Measurements from ENCODE around the gene TMPRSS11B.
"Not testable (repeated sequence)": the region's sequence is repeated elsewhere in the genome, so short reads cannot be mapped to it uniquely, and the experiment has no call there.

Gene TMPRSS11B, protein sequence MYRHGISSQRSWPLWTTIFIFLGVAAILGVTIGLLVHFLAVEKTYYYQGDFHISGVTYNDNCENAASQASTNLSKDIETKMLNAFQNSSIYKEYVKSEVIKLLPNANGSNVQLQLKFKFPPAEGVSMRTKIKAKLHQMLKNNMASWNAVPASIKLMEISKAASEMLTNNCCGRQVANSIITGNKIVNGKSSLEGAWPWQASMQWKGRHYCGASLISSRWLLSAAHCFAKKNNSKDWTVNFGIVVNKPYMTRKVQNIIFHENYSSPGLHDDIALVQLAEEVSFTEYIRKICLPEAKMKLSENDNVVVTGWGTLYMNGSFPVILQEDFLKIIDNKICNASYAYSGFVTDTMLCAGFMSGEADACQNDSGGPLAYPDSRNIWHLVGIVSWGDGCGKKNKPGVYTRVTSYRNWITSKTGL

GRCh38 chr4:68245594-68245993 lies at the start of gene TMPRSS11B:
Gene TMPRSS11B (minus strand): TSS chr4:68245694. CDS start chr4:68245558, 136 bp downstream.
- DNase-seq = no peak

- DNase-seq = no peak
Observed at GRCh38 chr4:68291256-68291655, 45.8 kb upstream of the TMPRSS11B start.

GRCh38 chr4:68288393-68288740 lies 42.9 kb upstream of the TMPRSS11B start:
- DNase-seq = no peak

DNA sequence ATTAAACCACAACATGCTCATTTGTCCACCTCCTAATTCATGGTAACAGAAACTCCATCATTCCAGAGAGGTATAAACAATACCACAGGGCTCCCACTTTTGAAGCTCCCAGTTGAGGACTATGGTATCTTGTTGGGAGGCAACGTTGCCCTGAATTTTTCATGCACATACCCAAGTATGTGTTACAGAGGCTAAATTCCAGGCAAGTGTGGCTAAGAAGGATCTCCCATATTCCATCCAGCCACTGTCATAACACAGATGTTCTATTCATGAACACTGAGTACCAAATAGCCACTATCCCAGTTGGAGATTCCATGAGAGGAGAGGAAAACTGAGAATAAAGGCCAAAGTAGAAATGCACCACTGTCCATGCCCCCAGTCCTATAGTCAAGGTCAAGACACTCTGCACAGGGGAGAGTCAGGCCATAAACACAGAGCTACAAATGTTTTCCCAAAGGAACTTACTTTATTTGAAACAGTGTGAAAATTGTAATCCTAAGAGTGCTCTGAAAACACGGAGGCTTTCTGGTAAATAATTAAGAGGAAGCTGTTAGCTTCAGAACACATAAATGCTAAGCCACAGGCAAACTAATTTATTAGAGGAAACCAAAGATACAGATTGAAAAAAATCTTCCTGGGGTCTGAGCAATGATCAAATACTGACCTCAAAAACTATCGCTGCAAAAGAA lies 42.4 kb upstream of the TMPRSS11B start:
- no peak for DNase-seq

DNA sequence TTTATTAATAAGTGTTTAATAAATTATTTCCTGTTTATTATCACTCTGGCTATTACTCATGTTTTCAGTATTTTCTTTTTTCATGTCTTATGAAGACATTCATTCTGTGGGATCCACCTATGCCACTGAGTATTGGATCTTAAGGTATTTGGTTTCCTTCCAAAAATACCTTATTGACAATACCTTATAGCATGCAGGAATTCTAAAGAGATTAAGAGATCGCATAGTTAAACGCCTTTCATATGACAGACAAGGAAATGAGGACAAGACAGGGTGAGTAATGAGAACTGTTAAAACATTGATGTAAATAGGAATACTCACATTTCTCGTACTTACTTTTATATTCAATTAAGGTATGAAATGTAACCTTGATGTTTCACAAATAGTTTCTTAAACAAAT lies 38.2 kb upstream of the TMPRSS11B start:
- DNase-seq = no peak

- DNase-seq = no peak
Observed at GRCh38 chr4:68283095-68283494, 37.6 kb upstream of the TMPRSS11B start.

DNA sequence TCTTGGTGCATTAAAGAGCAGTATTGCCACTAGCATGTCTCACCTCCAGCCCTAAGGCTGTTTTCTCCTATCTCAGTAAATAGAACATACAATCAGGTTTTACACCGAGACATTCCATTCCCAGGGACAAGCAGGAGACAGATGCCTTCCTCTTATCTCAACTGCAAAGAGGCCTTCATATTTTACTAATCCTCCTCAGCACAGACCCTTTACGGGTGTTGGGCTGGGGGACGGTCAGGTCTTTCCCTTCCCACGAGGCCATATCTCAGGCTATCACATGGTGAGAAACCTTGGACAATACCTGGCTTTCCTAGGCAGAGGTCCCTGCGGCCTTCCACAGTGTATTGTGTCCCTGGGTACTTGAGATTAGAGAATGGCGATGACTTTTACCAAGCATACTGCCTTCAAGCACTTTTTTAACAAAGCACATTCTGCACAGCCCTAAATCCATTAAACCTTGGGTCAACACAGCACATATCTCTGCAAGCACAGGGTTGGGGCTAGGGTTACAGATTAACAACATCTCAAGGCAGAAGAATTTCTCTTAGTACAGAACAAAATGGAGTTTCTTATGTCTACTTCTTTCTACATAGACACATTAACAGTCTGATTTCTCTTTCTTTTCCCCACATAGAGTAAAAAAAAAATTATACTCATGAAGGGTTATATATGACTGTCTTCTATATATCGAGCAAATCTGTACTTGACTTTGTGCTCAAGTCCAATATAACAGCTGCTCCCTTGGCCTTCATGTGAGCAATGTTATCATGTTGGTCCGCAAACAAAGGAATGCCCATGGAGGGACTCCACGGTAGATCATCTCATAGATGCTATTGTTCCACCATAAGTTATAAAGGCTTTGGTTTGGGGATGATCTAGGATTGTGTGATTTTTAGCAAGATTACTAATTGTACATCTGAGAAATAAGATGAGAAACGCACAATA lies 36.6 kb upstream of the TMPRSS11B start:
- DNase-seq = not testable (repeated sequence)

GRCh38 chr4:68278029-68278428 lies 32.5 kb upstream of the TMPRSS11B start:
- DNase-seq = no peak

GRCh38 chr4:68277627-68278026 lies 32.1 kb upstream of the TMPRSS11B start:
- no peak for DNase-seq

DNA sequence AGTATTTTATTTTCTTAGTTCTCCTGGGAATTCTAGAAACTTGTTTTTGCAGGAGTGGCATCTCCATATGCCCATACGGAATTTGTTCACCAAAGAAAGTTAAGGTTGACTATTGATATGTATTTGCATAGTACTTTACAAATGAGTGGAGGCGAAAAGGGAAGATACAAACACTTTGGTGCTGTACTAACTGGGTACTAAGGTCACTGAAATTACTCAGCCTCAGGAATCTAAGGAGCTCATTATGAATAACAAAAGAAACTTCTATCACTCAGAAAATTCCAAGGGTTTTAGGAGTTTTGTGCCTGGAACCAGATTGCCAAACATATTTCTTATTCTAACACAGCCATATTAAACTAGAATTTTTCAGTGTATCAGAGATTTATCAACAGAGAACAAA lies 27.4 kb upstream of the TMPRSS11B start:
- DNase-seq = no peak

GRCh38 chr4:68272380-68272779 lies 26.9 kb upstream of the TMPRSS11B start:
- DNase-seq = no peak

- DNase-seq = peak in 1 of 2 donors; percentile 57
Observed at GRCh38 chr4:68271851-68272357, 26.4 kb upstream of the TMPRSS11B start.

DNA sequence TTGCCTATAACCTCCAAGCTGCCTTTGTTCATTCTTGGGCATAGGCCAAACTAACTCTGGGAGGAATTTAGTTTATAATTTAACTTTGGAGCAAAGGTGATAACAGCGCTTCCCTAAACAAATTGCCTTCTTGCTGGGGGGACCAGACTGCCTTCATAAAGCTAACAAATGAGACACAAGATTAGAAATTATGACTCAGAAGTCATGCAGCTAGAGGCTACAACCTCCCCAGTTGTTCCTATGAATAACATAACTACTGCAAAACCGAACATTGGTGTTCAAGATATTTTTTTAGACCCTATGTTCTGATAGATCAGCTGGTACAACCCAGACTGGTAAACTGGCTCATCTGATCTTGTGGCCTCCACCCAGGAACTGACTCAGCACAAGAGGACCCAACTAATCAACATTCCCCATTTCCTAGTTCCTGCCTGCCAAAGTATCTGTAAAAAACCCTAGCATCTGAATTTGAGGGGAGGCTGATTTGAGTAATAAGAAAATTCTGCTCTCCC lies 22.0 kb upstream of the TMPRSS11B start:
- no peak for DNase-seq

DNA sequence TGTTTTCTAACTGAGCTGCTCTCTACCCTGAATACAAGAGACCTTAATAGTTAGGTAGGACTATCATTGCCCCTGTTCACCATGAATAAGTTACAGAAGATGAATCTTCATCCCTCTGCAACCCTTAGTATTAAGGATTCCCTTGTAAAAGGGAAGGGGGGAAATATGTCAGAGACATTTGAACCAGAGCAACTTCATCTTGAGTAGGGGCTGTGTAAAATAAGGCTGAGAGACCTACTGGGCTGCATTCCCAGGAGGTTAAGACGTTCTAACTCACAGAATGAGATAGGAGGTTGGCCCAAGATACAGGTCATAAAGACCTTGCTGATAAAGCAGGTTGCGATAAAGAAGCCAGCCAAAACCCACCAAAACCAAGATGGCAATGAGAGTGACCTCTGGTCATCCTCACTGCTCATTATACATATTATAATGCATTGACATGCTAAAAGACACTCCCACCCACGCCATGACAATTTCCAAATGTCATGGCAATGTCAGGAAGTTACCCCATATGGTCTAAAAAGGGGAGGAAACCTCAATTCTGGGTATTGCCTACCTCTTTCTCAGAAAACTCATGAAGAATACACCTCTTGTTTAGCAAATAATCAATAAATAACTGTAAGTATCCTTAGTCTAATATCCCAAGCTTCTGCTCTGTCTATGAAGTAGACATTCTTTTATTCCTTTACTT lies 19.5 kb upstream of the TMPRSS11B start:
- DNase-seq = no peak

- DNase-seq = no peak
Observed at GRCh38 chr4:68259191-68259590, 13.7 kb upstream of the TMPRSS11B start.

DNA sequence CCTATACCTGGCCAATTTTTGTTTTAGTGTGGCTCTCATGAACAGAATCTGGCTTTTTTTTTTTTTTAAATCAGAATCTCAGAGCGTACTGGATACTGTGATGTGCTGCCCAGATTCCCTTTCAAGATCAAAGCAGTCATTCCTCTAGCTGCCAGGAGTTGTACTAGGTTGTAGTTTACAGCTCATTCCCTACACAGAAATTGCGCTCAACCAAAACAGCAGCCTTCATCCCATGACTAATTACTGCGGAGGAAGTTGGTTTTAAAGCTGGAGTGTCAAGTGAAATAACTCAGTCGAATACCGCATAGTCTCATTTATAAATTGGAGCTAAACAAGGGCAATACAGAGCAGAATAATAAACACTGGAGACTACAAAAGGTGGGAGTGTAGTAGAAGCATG lies 12.2 kb upstream of the TMPRSS11B start:
- no peak for DNase-seq

DNA sequence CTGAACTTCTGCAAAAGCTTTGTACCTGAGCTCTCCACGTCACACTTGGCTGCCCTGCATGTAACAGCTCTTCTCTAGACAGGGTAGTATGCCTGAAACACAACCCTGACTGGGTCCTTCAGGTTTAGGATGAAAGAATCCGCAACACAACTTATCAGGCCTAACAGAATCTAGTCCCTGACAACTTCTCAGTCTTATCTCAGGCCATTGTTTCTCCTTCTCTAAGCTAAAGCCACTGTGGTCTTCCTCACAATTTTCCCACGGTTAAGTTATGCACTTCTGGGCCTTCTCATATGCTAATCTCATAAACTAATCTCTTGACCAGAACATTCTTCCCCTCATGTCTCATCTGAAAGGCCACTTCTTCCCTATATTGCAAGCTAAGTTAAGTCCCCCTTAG lies 10.8 kb upstream of the TMPRSS11B start:
- no peak for DNase-seq

DNA sequence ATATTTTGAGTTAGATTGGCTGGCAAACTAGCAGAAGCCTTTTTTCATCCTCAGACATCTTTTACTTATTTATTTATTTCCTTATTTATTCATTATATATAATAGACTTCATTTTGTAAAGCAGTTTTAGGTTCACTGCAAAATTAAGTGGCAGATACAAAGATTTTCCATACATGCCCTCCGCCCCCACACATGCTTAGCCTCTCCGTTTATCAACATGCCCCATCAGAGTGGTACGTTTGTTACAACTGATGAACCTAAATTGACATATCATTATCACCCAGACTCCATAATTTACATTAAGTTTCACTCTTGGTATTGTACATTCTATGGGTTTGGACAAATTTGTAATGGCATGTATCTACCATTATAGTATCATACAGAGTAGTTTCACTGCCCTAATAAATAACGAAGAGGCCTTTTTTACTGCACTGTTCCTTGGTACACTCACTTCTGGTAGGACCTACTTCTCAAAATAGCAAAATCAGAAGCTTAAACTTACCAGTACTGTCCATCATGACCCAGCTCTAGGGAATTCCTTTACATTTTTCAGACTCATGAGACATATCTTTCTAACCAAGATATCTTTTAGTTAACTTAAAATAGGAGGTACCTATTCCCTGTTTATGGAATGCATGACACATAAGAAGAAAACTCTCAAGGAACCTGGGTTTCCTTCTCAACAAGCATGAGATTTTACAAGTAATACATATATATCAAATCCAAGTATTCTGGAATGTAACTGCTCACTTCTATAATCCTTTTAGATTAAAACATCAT lies 4.8 kb upstream of the TMPRSS11B start:
- no peak for DNase-seq

GRCh38 chr4:68249434-68249833 lies 3.9 kb upstream of the TMPRSS11B start:
- DNase-seq = no peak

DNA sequence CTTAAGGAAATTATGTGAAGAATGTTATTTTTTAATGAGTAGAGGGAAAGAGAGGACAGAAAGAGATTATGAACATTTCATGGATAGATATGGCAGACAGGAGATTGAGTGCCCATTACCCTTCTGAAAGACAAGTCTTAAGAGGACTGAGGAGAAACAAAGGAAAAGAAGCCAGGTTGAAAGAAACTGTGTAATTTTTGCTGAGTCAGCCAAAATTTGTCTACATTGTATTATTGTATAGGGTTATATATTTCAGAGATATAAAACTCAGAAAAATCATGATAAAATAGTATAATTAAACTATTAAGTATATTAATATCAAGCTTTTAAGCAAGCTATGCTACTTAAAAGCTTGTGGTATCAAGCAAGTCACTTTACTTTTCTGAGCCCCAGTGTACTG lies 4.9 kb downstream of the TMPRSS11B start:
- no peak for DNase-seq

DNA sequence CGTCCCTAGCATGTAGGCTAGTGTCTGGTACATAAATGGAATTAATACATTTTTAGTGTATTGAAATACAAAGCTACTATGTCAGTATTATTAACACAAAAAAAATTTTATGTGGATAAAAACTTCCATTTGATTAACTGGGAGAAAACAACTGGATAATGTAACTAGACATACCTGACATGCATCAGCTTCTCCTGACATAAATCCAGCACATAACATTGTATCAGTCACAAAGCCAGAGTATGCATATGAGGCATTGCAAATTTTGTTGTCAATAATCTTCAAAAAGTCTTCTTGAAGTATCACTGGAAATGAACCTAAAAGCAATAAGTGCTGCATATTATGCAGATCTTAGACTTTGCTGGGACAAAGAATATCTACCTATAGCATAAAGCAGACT lies 16.9 kb downstream of the TMPRSS11B start:
- no peak for DNase-seq
